Measurements from ENCODE around the gene USP17L10. TPM values are rescaled to one million over a fixed set of nuclear protein-coding genes. Genes with fewer than 3 reads are reported as not detected.
"Not testable (repeated sequence)": the region's sequence is repeated elsewhere in the genome, so short reads cannot be mapped to it uniquely, and the experiment has no call there.

The USP17L10 gene
- polyA plus RNA-seq, 4 donors, result not detected

DNA sequence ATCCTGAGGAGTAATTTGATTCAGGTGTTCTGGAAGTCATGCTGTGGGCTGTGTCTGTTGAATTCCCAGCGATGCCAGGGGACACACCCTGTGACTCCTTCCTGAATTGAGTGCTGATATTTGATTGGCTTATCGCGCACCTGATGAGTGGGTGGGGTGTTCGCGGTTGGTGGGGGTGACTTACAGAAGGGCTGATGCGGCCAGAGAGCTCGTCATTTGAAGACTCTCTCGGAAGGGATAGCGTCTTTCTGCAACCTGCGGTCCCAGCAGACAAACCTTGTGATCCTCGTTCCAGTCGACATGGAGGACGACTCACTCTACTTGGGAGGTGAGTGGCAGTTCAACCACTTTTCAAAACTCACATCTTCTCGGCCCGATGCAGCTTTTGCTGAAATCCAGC lies 23.6 kb downstream of the USP17L10 start, which contains the start of gene USP17L15:
USP17L15 (plus strand) TSS at position 301 of the 400 bp plus-strand sequence; CDS start at position 301, 0 bp downstream.
- not testable (repeated sequence) for H3K36me3 ChIP-seq (ENCODE audit: control insufficient read depth in 3 of 3, insufficient read depth in 2 of 3, low read depth in 1 of 3, low read length in 3 of 3); H3K4me1 ChIP-seq (ENCODE audit: control insufficient read depth in 3 of 3, insufficient read depth in 2 of 3, low read depth in 1 of 3, low read length in 2 of 3); H3K4me3 ChIP-seq (ENCODE audit: low read depth in 1 of 3, low read length in 3 of 3); H3K9me3 ChIP-seq (ENCODE audit: control insufficient read depth in 2 of 2, insufficient read depth in 1 of 2, low read depth in 1 of 2, low read length in 1 of 2); H3K27me3 ChIP-seq (ENCODE audit: control insufficient read depth in 3 of 3, insufficient read depth in 3 of 3, low read length in 3 of 3); DNase-seq; H3K27ac ChIP-seq (ENCODE audit: low read depth in 1 of 3, low read length in 2 of 3); FAIRE-seq
- WGBS, 3 donors, result no CpG with 5 or more reads among the region's 15 CpGs

GRCh38 chr4:9238461-9238860 lies 28.0 kb downstream of the USP17L10 start:
- not testable (repeated sequence) for H3K4me1 ChIP-seq (ENCODE audit: control insufficient read depth in 3 of 3, insufficient read depth in 2 of 3, low read depth in 1 of 3, low read length in 2 of 3); H3K36me3 ChIP-seq (ENCODE audit: control insufficient read depth in 3 of 3, insufficient read depth in 2 of 3, low read depth in 1 of 3, low read length in 3 of 3); H3K27ac ChIP-seq (ENCODE audit: low read depth in 1 of 3, low read length in 2 of 3); H3K27me3 ChIP-seq (ENCODE audit: control insufficient read depth in 3 of 3, insufficient read depth in 3 of 3, low read length in 3 of 3); H3K4me3 ChIP-seq (ENCODE audit: low read depth in 1 of 3, low read length in 3 of 3); FAIRE-seq; H3K9me3 ChIP-seq (ENCODE audit: control insufficient read depth in 2 of 2, insufficient read depth in 1 of 2, low read depth in 1 of 2, low read length in 1 of 2)
- peak in 1 of 2 donors; percentile 0 for DNase-seq
- WGBS, 3 donors, result 71 to 84% (median 83%) methylated on average over 8 to 11 of the region's 12 CpGs

GRCh38 chr4:9243579-9243978 lies 33.1 kb downstream of the USP17L10 start, which contains the start of gene USP17L17:
Gene USP17L17, plus strand, starts transcription at chr4:9243879. Its CDS starts 0 bp downstream, at chr4:9243879.
- not testable (repeated sequence) for H3K4me1 ChIP-seq (ENCODE audit: control insufficient read depth in 3 of 3, insufficient read depth in 2 of 3, low read depth in 1 of 3, low read length in 2 of 3); H3K27ac ChIP-seq (ENCODE audit: low read depth in 1 of 3, low read length in 2 of 3); H3K27me3 ChIP-seq (ENCODE audit: control insufficient read depth in 3 of 3, insufficient read depth in 3 of 3, low read length in 3 of 3); DNase-seq; H3K4me3 ChIP-seq (ENCODE audit: low read depth in 1 of 3, low read length in 3 of 3); H3K36me3 ChIP-seq (ENCODE audit: control insufficient read depth in 3 of 3, insufficient read depth in 2 of 3, low read depth in 1 of 3, low read length in 3 of 3); FAIRE-seq; H3K9me3 ChIP-seq (ENCODE audit: control insufficient read depth in 2 of 2, insufficient read depth in 1 of 2, low read depth in 1 of 2, low read length in 1 of 2)
- WGBS, 3 donors, result 91 to 97% (median 93%) methylated on average over 5 of the region's 14 CpGs

- H3K27me3 ChIP-seq (ENCODE audit: control insufficient read depth in 3 of 3, insufficient read depth in 3 of 3, low read length in 3 of 3); H3K36me3 ChIP-seq (ENCODE audit: control insufficient read depth in 3 of 3, insufficient read depth in 2 of 3, low read depth in 1 of 3, low read length in 3 of 3); FAIRE-seq; H3K9me3 ChIP-seq (ENCODE audit: control insufficient read depth in 2 of 2, insufficient read depth in 1 of 2, low read depth in 1 of 2, low read length in 1 of 2); H3K4me3 ChIP-seq (ENCODE audit: low read depth in 1 of 3, low read length in 3 of 3); H3K27ac ChIP-seq (ENCODE audit: low read depth in 1 of 3, low read length in 2 of 3); H3K4me1 ChIP-seq (ENCODE audit: control insufficient read depth in 3 of 3, insufficient read depth in 2 of 3, low read depth in 1 of 3, low read length in 2 of 3): not testable (repeated sequence)
- WGBS, 3 donors, result 83 to 95% (median 94%) methylated on average over 14 to 20 of the region's 26 CpGs
- peak in 1 of 2 donors; percentile 0 for DNase-seq
Measured at GRCh38 chr4:9247953-9248680, 37.7 kb downstream of the USP17L10 start, which contains the start of gene USP17L18. Gene USP17L18, plus strand, starts transcription at chr4:9248630. Its CDS starts 0 bp downstream, at chr4:9248630.

- H3K4me3 ChIP-seq (ENCODE audit: low read depth in 1 of 3, low read length in 3 of 3); FAIRE-seq; H3K4me1 ChIP-seq (ENCODE audit: control insufficient read depth in 3 of 3, insufficient read depth in 2 of 3, low read depth in 1 of 3, low read length in 2 of 3); H3K27me3 ChIP-seq (ENCODE audit: control insufficient read depth in 3 of 3, insufficient read depth in 3 of 3, low read length in 3 of 3); DNase-seq; H3K27ac ChIP-seq (ENCODE audit: low read depth in 1 of 3, low read length in 2 of 3); H3K9me3 ChIP-seq (ENCODE audit: control insufficient read depth in 2 of 2, insufficient read depth in 1 of 2, low read depth in 1 of 2, low read length in 1 of 2); H3K36me3 ChIP-seq (ENCODE audit: control insufficient read depth in 3 of 3, insufficient read depth in 2 of 3, low read depth in 1 of 3, low read length in 3 of 3): not testable (repeated sequence)
- WGBS, 3 donors, result no CpG with 5 or more reads among the region's 13 CpGs
Measured at GRCh38 chr4:9253078-9253477, 42.6 kb downstream of the USP17L10 start, which contains the start of gene USP17L19. Gene USP17L19, plus strand, starts transcription at chr4:9253378. Its CDS starts 0 bp downstream, at chr4:9253378.

DNA sequence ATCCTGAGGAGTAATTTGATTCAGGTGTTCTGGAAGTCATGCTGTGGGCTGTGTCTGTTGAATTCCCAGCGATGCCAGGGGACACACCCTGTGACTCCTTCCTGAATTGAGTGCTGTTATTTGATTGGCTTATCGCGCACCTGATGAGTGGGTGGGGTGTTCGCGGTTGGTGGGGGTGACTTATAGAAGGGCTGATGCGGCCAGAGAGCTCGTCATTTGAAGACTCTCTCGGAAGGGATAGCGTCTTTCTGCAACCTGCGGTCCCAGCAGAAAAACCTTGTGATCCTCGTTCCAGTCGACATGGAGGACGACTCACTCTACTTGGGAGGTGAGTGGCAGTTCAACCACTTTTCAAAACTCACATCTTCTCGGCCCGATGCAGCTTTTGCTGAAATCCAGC lies 47.4 kb downstream of the USP17L10 start, which contains the start of gene USP17L20:
USP17L20 (plus strand) TSS at position 301 of the 400 bp plus-strand sequence; CDS start at position 301, 0 bp downstream.
- FAIRE-seq, result not testable (repeated sequence)

More for the DNA sequence above, 47.4 kb downstream of the USP17L10 start, which contains the start of gene USP17L20:
- not testable (repeated sequence) for H3K36me3 ChIP-seq (ENCODE audit: control insufficient read depth in 3 of 3, insufficient read depth in 2 of 3, low read depth in 1 of 3, low read length in 3 of 3); DNase-seq; H3K27me3 ChIP-seq (ENCODE audit: control insufficient read depth in 3 of 3, insufficient read depth in 3 of 3, low read length in 3 of 3); H3K4me3 ChIP-seq (ENCODE audit: low read depth in 1 of 3, low read length in 3 of 3); H3K9me3 ChIP-seq (ENCODE audit: control insufficient read depth in 2 of 2, insufficient read depth in 1 of 2, low read depth in 1 of 2, low read length in 1 of 2); H3K27ac ChIP-seq (ENCODE audit: low read depth in 1 of 3, low read length in 2 of 3); H3K4me1 ChIP-seq (ENCODE audit: control insufficient read depth in 3 of 3, insufficient read depth in 2 of 3, low read depth in 1 of 3, low read length in 2 of 3)
- no CpG with 5 or more reads among the region's 15 CpGs for WGBS, 3 donors

Other genes starting within 250 kb of the USP17L10 start
- not detected for gene FAM90A26, start 40.2 kb upstream of the USP17L10 start, polyA plus RNA-seq
- gene USP17L11, start 4.7 kb downstream of the USP17L10 start, polyA plus RNA-seq, result not detected
- not detected for gene USP17L12, start 9.5 kb downstream of the USP17L10 start, polyA plus RNA-seq
- gene USP17L13, start 14.2 kb downstream of the USP17L10 start, polyA plus RNA-seq, result not detected
- gene USP17L15, start 23.7 kb downstream of the USP17L10 start, polyA plus RNA-seq, result not detected
- not detected for gene USP17L17, start 33.2 kb downstream of the USP17L10 start, polyA plus RNA-seq
- gene USP17L18, start 38.0 kb downstream of the USP17L10 start, polyA plus RNA-seq, result not detected
- not detected for gene USP17L19, start 42.7 kb downstream of the USP17L10 start, polyA plus RNA-seq
- not detected for gene USP17L20, start 47.5 kb downstream of the USP17L10 start, polyA plus RNA-seq
- gene USP17L21, start 52.2 kb downstream of the USP17L10 start, polyA plus RNA-seq, result not detected
- not detected for gene USP17L22, start 57.0 kb downstream of the USP17L10 start, polyA plus RNA-seq
- gene USP17L24, start 114.5 kb downstream of the USP17L10 start, polyA plus RNA-seq, result not detected
- gene USP17L25, start 119.3 kb downstream of the USP17L10 start, polyA plus RNA-seq, result not detected
- not detected for gene USP17L26, start 124.0 kb downstream of the USP17L10 start, polyA plus RNA-seq
- gene USP17L5, start 128.7 kb downstream of the USP17L10 start, polyA plus RNA-seq, result not detected
- not detected for gene USP17L27, start 133.5 kb downstream of the USP17L10 start, polyA plus RNA-seq
- not detected for gene USP17L28, start 138.2 kb downstream of the USP17L10 start, polyA plus RNA-seq
- gene USP17L29, start 143.0 kb downstream of the USP17L10 start, polyA plus RNA-seq, result not detected
- gene USP17L30, start 152.5 kb downstream of the USP17L10 start, polyA plus RNA-seq, result not detected
- gene DEFB131A, start 233.8 kb downstream of the USP17L10 start, polyA plus RNA-seq, result not detected

Measured in small intestine (tissue), 7 donors.